ENCODE data around the gene FAM13A. TPM values are rescaled to one million over a fixed set of nuclear protein-coding genes. Genes with fewer than 3 reads are reported as not detected.

The FAM13A gene
- total and polyA plus RNA-seq, 2 experiments from 2014 or later = 23.3 to 43.8 TPM

- H3K36me3 ChIP-seq = peaks cover 12% of the 10 kb centered on the region
- no peak for TF ChIP-seq CTCF (IDR thresholded peaks at IDR 0.05; ENCODE audit: low read depth, low read length)
- no peak overlapping the region for H3K27ac ChIP-seq
- no peaks in the 10 kb centered on the region for H3K9me3 ChIP-seq (ENCODE audit: low read depth)
- no peaks in the 10 kb centered on the region for H3K4me1 ChIP-seq (ENCODE audit: low read depth)
- no peak overlapping the region for H3K4me3 ChIP-seq
- H3K27me3 ChIP-seq = no peaks in the 10 kb centered on the region
- no peak for DNase-seq (ENCODE audit: low read depth in 1 of 2, low spot score in 1 of 2)
Observed at GRCh38 chr4:88793475-88793874, 263.5 kb downstream of the FAM13A start.

GRCh38 chr4:88792821-88793220 lies 264.2 kb downstream of the FAM13A start:
- no peak overlapping the region for H3K27ac ChIP-seq
- H3K4me3 ChIP-seq = no peak overlapping the region
- peak in 1 of 2 donors; percentile 22 for DNase-seq (ENCODE audit: low read depth in 1 of 2, low spot score in 1 of 2)
- H3K36me3 ChIP-seq = peaks cover 16% of the 10 kb centered on the region
- TF ChIP-seq CTCF (IDR thresholded peaks at IDR 0.05; ENCODE audit: low read depth, low read length) = no peak
- H3K4me1 ChIP-seq (ENCODE audit: low read depth) = no peaks in the 10 kb centered on the region
- no peaks in the 10 kb centered on the region for H3K27me3 ChIP-seq
- no peaks in the 10 kb centered on the region for H3K9me3 ChIP-seq (ENCODE audit: low read depth)

- no peak overlapping the region for H3K4me3 ChIP-seq
- peaks cover 21% of the 10 kb centered on the region for H3K36me3 ChIP-seq
- no peak overlapping the region for H3K27ac ChIP-seq
- no peaks in the 10 kb centered on the region for H3K9me3 ChIP-seq (ENCODE audit: low read depth)
- H3K4me1 ChIP-seq (ENCODE audit: low read depth) = no peaks in the 10 kb centered on the region
- DNase-seq (ENCODE audit: low read depth in 1 of 2, low spot score in 1 of 2) = peak in 1 of 2 donors; percentile 88
- no peak for TF ChIP-seq CTCF (IDR thresholded peaks at IDR 0.05; ENCODE audit: low read depth, low read length)
- no peaks in the 10 kb centered on the region for H3K27me3 ChIP-seq
Observed at GRCh38 chr4:88792268-88792781, 264.7 kb downstream of the FAM13A start.

GRCh38 chr4:88791274-88791673 lies 265.7 kb downstream of the FAM13A start:
- Histone ChIP-seq H3K9me3 (ENCODE audit: low read depth) (no peaks in the 10 kb centered on the region), H3K4me3 (no peak overlapping the region), H3K27ac (no peak overlapping the region), H3K4me1 (ENCODE audit: low read depth) (no peaks in the 10 kb centered on the region), H3K36me3 (peaks cover 31% of the 10 kb centered on the region), H3K27me3 (no peaks in the 10 kb centered on the region)
- peak; percentile 31 for TF ChIP-seq CTCF (IDR thresholded peaks at IDR 0.05; ENCODE audit: low read depth, low read length)
- peak in 1 of 2 donors; percentile 41 for DNase-seq (ENCODE audit: low read depth in 1 of 2, low spot score in 1 of 2)

- H3K4me1 ChIP-seq (ENCODE audit: low read depth) = no peaks in the 10 kb centered on the region
- no peak for TF ChIP-seq CTCF (IDR thresholded peaks at IDR 0.05; ENCODE audit: low read depth, low read length)
- no peaks in the 10 kb centered on the region for H3K27me3 ChIP-seq
- no peak for DNase-seq (ENCODE audit: low read depth in 1 of 2, low spot score in 1 of 2)
- no peak overlapping the region for H3K27ac ChIP-seq
- H3K9me3 ChIP-seq (ENCODE audit: low read depth) = no peaks in the 10 kb centered on the region
- peaks cover 49% of the 10 kb centered on the region for H3K36me3 ChIP-seq
- no peak overlapping the region for H3K4me3 ChIP-seq
Observed at GRCh38 chr4:88788895-88789294, 268.1 kb downstream of the FAM13A start.

All from cardiac muscle cell (in vitro differentiated cells and primary cell).